Measurements from ENCODE around the gene SPON1. TPM values are rescaled to one million over a fixed set of nuclear protein-coding genes. Genes with fewer than 3 reads are reported as not detected.

Gene SPON1
- total and polyA plus RNA-seq, 10 of the 15 experiments (the other 5 are each of a cell fraction or from before 2014, with no cell fraction given), result 0.13 to 1.1 (median 0.18) TPM; not detected in 5

DNA sequence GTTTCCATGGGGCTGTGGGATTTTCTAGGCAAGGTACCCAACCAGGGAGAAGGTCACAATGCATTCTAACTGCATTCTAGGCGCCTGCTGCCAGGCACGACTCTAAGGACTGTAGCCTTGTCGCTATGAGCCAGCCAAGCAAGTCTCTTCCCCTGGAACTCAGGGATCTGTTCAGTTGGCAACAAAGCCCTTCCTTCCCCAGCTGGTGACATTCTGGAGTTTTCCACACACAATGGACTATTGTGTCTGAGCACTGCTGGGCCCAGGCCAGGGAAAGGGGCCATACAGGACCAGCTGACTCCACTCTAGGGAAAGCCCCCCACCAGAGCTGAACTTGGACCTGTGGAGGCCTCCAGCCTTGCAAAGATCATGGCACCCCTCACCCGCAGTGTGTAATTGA is 279.7 kb downstream of the SPON1 start:
- TF ChIP-seq PKNOX1 (IDR thresholded peaks at IDR 0.05) (no peak), PAX5 (IDR thresholded peaks at IDR 0.05; ENCODE audit: borderline replicate concordance, low read depth, low read length) (no peak), PBX3 (IDR thresholded peaks at IDR 0.05; ENCODE audit: insufficient replicate concordance, low read depth, low read length) (no peak), MXI1 (IDR thresholded peaks at IDR 0.05; ENCODE audit: low read depth, low read length) (no peak), EP300 (IDR thresholded peaks at IDR 0.05; ENCODE audit: borderline replicate concordance in 1 of 2, control insufficient read depth in 1 of 2, low read depth in 2 of 2, low read length in 2 of 2) (no peak), DPF2 (IDR thresholded peaks at IDR 0.05) (no peak), SIX5 (IDR thresholded peaks at IDR 0.05; ENCODE audit: low read depth, low read length, severe bottlenecking) (no peak), TCF12 (IDR thresholded peaks at IDR 0.05; ENCODE audit: low read depth, low read length) (no peak), RFX5 (IDR thresholded peaks at IDR 0.05; ENCODE audit: low read depth, low read length) (no peak)
- Histone ChIP-seq H3K79me2 (ENCODE audit: control insufficient read depth, insufficient read depth, low read length) (no peaks in the 10 kb centered on the region), H3K4me2 (ENCODE audit: control insufficient read depth, insufficient read depth) (no peak overlapping the region), H3K27me3 (replicated peaks in 1 of 2; ENCODE audit: control insufficient read depth in 2 of 2, insufficient read depth in 2 of 2, low read length in 1 of 2) (no peaks in the 10 kb centered on the region), H3K4me1 (ENCODE audit: control insufficient read depth, insufficient read depth, low read length) (peaks cover 9% of the 10 kb centered on the region), H3K9ac (ENCODE audit: control insufficient read depth, insufficient read depth, low read length) (no peak overlapping the region), H2AFZ (ENCODE audit: control insufficient read depth, low read depth, low read length) (no peak overlapping the region), H3K36me3 (ENCODE audit: control insufficient read depth in 2 of 2, insufficient read depth in 2 of 2, low read length in 1 of 2) (no peaks in the 10 kb centered on the region), H4K20me1 (ENCODE audit: control insufficient read depth, insufficient read depth) (no peaks in the 10 kb centered on the region), H3K27ac (ENCODE audit: control insufficient read depth, insufficient read depth) (no peak overlapping the region), H3K9me3 (replicated peaks; ENCODE audit: control insufficient read depth, insufficient read depth, low read length) (no peaks in the 10 kb centered on the region), H3K4me3 (no peak overlapping the region)
- ATAC-seq, result no peak
- POLR2A ChIA-PET, result no interaction called here
- BruUV-seq (replicated peaks), result no TSS peak
- CTCF ChIA-PET, result no interaction called here
- SMC1A ChIA-PET (ENCODE audit: uncharacterized antibody, unreplicated experiment), result no interaction called here
- WGBS (ENCODE audit: insufficient coverage, insufficient replicate concordance, low lambda C conversion rate, missing lambda C conversion rate), result 27% methylated on average over 4 of the region's 4 CpGs
- no peak for DNase-seq (ENCODE audit: low read depth, low spot score)
- intact Hi-C loops (cut with micrococcal nuclease; ENCODE audit: unreplicated experiment) (loop anchor here (10.0 kb wide), 1 partner anchor 757 kb away; no protein-coding TSS in a partner anchor), in situ Hi-C loops (cut with MboI) (no loop called here)
- no peak for FAIRE-seq
- RAD21 ChIA-PET (ENCODE audit: unreplicated experiment), result no interaction called here
